GM23338 (cell line): ENCODE measurements around the gene LRRFIP1. TPM values are rescaled to one million over a fixed set of nuclear protein-coding genes. Genes with fewer than 3 reads are reported as not detected.

Source experiments
- ATAC-seq: fragments of 200-7000 bp; cut with Tn5 transposase; 3 replicates; pipeline ENCODE4 v1.9.1; 2020
- DNase-seq: peaks from one replicate; pipeline ENCODE4 v3.0.0-alpha.2; 2015; ENCODE audit warnings: low spot score
- H2AFZ ChIP-seq: fragments of 200-600 bp; sonication (generic); 2 replicates; pipeline ENCODE4 v1.8.0; 2016; ENCODE audit warnings: antibody characterized with exemption, mild to moderate bottlenecking, moderate library complexity
- H3F3A ChIP-seq: fragments of 200-600 bp; sonication (generic); replicated peaks from 2 replicates; pipeline ENCODE4 v1.8.0; 2017; ENCODE audit warnings: antibody characterized with exemption, mixed run types, low read depth
- H3K27ac ChIP-seq: fragments of 200-600 bp; sonication (generic); 2 replicates; pipeline ENCODE4 v1.6.1; 2016; ENCODE audit warnings: low read depth
- H3K27me3 ChIP-seq: fragments of 200-600 bp; sonication (generic); 2 replicates; pipeline ENCODE4 v1.8.0; 2016; ENCODE audit warnings: mild to moderate bottlenecking, mixed run types, moderate library complexity; ENCODE audit not compliant: insufficient read depth
- H3K36me3 ChIP-seq: fragments of 200-600 bp; sonication (generic); 2 replicates; pipeline ENCODE4 v1.8.0; 2016; ENCODE audit warnings: mild to moderate bottlenecking; ENCODE audit not compliant: insufficient read depth
- H3K4me1 ChIP-seq: fragments of 200-600 bp; sonication (generic); 2 replicates; pipeline ENCODE4 v1.8.0; 2016; ENCODE audit warnings: mild to moderate bottlenecking, moderate library complexity; ENCODE audit not compliant: insufficient read depth
- H3K4me2 ChIP-seq: fragments of 200-600 bp; sonication (generic); 2 replicates; pipeline ENCODE4 v1.7.1; 2017; ENCODE audit warnings: mixed run types
- H3K4me3 ChIP-seq: fragments of 200-600 bp; sonication (generic); 2 replicates; pipeline ENCODE4 v1.6.1; 2016; ENCODE audit warnings: mixed run types
- H3K79me2 ChIP-seq: fragments of 200-600 bp; sonication (generic); replicated peaks from 2 replicates; pipeline ENCODE4 v1.8.0; 2017; ENCODE audit warnings: mild to moderate bottlenecking; ENCODE audit not compliant: insufficient read depth
- H3K9me2 ChIP-seq: fragments of 200-600 bp; sonication (generic); 2 replicates; pipeline ENCODE4 v1.8.0; 2017; ENCODE audit not compliant: insufficient read depth
- H4K20me1 ChIP-seq: fragments of 200-600 bp; sonication (generic); replicated peaks from 2 replicates; pipeline ENCODE4 v1.8.0; 2017; ENCODE audit warnings: mild to moderate bottlenecking; ENCODE audit not compliant: insufficient read depth
- H3K27ac Mint-ChIP-seq: 2 replicates; pipeline ENCODE4 v1.8.0; 2020; ENCODE audit warnings: inconsistent platforms, mild to moderate bottlenecking, moderate library complexity, mixed read lengths
- H3K27me3 Mint-ChIP-seq: 3 replicates; pipeline ENCODE4 v1.8.0; 2022; ENCODE audit warnings: low read depth, mild to moderate bottlenecking, moderate library complexity, mixed read lengths, inconsistent platforms; ENCODE audit not compliant: insufficient read depth, poor library complexity
- H3K36me3 Mint-ChIP-seq: 3 replicates; pipeline ENCODE4 v1.8.0; 2021; ENCODE audit warnings: low read depth, mild to moderate bottlenecking, inconsistent platforms, moderate library complexity, mixed read lengths
- H3K4me1 Mint-ChIP-seq: 3 replicates; pipeline ENCODE4 v1.8.0; 2020; ENCODE audit warnings: mild to moderate bottlenecking, inconsistent platforms, mixed read lengths
- H3K4me3 Mint-ChIP-seq: 3 replicates; pipeline ENCODE4 v1.8.0; 2021; ENCODE audit warnings: moderate library complexity, mild to moderate bottlenecking, inconsistent platforms, mixed read lengths
- H3K9me3 Mint-ChIP-seq: 3 replicates; pipeline ENCODE4 v1.8.0; 2020; ENCODE audit warnings: moderate library complexity, mild to moderate bottlenecking, inconsistent platforms, mixed read lengths
- CREB1 ChIP-seq: fragments of 250-450 bp; sonication (Bioruptor Pico); IDR thresholded peaks from 2 replicates; pipeline ENCODE4 v1.5.0; 2020; ENCODE audit warnings: low read depth, mild to moderate bottlenecking, moderate library complexity
- EZH2 ChIP-seq: fragments of 200-600 bp; sonication (generic); IDR thresholded peaks from one replicate; pipeline ENCODE4 v1.8.0; 2017; ENCODE audit warnings: antibody characterized with exemption, mild to moderate bottlenecking, low read depth; ENCODE audit not compliant: unreplicated experiment
- EZH2phosphoT487 ChIP-seq: fragments of 200-600 bp; sonication (generic); IDR thresholded peaks from one replicate; pipeline ENCODE4 v1.8.1; 2018; ENCODE audit warnings: antibody characterized with exemption; ENCODE audit not compliant: unreplicated experiment
- JUNB ChIP-seq: IDR thresholded peaks from one replicate; pipeline ENCODE4 v1.6.1; 2016; ENCODE audit warnings: antibody characterized with exemption; ENCODE audit not compliant: unreplicated experiment
- NANOG ChIP-seq: IDR thresholded peaks from 2 replicates; pipeline ENCODE4 v1.6.1; 2016; ENCODE audit warnings: antibody characterized with exemption, borderline replicate concordance
- STAT1 ChIP-seq: IDR thresholded peaks from one replicate; pipeline ENCODE4 v1.6.1; 2016; ENCODE audit warnings: antibody characterized with exemption; ENCODE audit not compliant: unreplicated experiment
- ZNF114 ChIP-seq: fragments of 250-450 bp; sonication (Bioruptor Pico); IDR thresholded peaks from 2 replicates; pipeline ENCODE4 v1.5.0; 2020; ENCODE audit warnings: mild to moderate bottlenecking, moderate library complexity
- ZNF331 ChIP-seq: fragments of 250-450 bp; sonication (Bioruptor Pico); IDR thresholded peaks from 2 replicates; pipeline ENCODE4 v1.5.0; 2020; ENCODE audit warnings: low read depth, mild to moderate bottlenecking, moderate library complexity
- polyA plus RNA-seq: library from polyadenylated mRNA; unstranded; fragments of >200 nt; fragmentation: Nextera tagmentation; extraction: Ambion mirVana; gene quantifications from 2 replicates; pipeline ENCODE4 v1.2.1, GENCODE V29; 2016
- total RNA-seq: library from RNA; depleted of rRNA; stranded (reverse); fragments of >200 nt; shearing (Covaris generic); gene quantifications from 2 replicates; pipeline ENCODE4 v1.2.3, GENCODE V29; 2014
- TF ChIP-seq, protein P1 (sequence below), 2 experiments: fragments of 200-600 bp in 1 of 2; sonication (generic) in 1 of 2; conservative IDR thresholded peaks; 2 replicates each; pipeline versions ENCODE4 v1.5.1 to v1.6.1; 2016 to 2017; ENCODE audit warnings: antibody characterized with exemption in 2 of 2, low read depth in 2 of 2, mild to moderate bottlenecking in 2 of 2, moderate library complexity in 1 of 2
- TF ChIP-seq, protein P2 (sequence below): IDR thresholded peaks from 2 replicates; pipeline ENCODE4 v1.6.1; 2016; ENCODE audit warnings: antibody characterized with exemption
- TF ChIP-seq, protein P3 (sequence below): IDR thresholded peaks from one replicate; pipeline ENCODE4 v1.6.1; 2018; ENCODE audit warnings: antibody characterized with exemption; ENCODE audit not compliant: unreplicated experiment
- TF ChIP-seq, protein P4 (sequence below): fragments of 250-450 bp; sonication (Bioruptor Pico); IDR thresholded peaks from 2 replicates; pipeline ENCODE4 v1.5.0; 2020; ENCODE audit warnings: mild to moderate bottlenecking, moderate library complexity

Gene LRRFIP1
- total and polyA plus RNA-seq, 2 experiments from 2014 or later = 59.6 to 178 TPM

DNA sequence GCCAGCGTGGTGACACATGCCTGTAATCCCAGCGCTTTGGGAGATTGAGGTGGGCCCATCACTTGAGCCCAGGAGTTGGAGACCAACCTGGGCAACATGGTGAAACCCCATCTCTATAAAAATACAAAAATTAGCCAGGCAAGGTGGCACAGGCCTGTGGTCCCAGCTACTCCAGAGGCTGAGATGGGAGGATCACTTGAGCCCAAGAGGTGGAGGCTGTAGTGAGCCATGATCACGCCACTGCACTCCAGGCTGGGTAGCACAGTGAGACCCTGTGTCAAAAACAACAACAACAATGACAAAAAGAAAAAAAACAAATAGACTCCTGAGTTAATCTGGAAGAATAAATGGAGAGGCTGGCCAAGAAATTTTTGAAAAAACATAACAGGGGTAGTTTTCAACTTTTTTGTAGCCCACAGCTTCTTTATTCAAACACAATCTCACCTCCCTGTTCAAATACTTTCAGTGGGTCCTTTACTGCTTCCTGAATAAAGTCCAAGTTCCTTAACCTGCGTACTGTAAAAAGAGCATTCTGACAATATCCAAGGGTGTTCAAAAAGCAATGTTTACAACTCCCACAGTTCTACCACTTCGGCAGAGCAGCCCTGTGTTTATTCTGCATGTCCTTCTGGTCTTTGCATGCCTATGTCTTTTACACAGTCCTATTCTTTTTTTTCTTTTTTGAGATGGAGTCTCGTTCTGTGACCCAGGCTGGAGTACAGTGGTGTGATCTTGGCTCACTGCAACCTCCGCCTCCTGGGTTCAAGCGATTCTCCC is 53.5 kb downstream of the LRRFIP1 start:
- Histone ChIP-seq H3K27me3 (no peaks in the 10 kb centered on the region), H2AFZ (no peak overlapping the region), H3K4me3 (no peak overlapping the region), H3K79me2 (no peaks in the 10 kb centered on the region), H3K36me3 (no peaks in the 10 kb centered on the region), H3K4me1 (peaks cover 1% of the 10 kb centered on the region), H3K27ac (no peak overlapping the region), H3F3A (no peaks in the 10 kb centered on the region), H3K4me2 (no peak overlapping the region), H4K20me1 (no peaks in the 10 kb centered on the region), H3K9me2 (no peaks in the 10 kb centered on the region)
- no peak for ATAC-seq
- Mint-ChIP-seq H3K4me3 (no peak overlapping the region), H3K4me1 (peaks cover 17% of the 10 kb centered on the region), H3K9me3 (peaks cover 11% of the 10 kb centered on the region), H3K27ac (no peak overlapping the region), H3K27me3 (peaks cover 3% of the 10 kb centered on the region), H3K36me3 (peaks cover 24% of the 10 kb centered on the region)
- TF ChIP-seq, protein P1, sequence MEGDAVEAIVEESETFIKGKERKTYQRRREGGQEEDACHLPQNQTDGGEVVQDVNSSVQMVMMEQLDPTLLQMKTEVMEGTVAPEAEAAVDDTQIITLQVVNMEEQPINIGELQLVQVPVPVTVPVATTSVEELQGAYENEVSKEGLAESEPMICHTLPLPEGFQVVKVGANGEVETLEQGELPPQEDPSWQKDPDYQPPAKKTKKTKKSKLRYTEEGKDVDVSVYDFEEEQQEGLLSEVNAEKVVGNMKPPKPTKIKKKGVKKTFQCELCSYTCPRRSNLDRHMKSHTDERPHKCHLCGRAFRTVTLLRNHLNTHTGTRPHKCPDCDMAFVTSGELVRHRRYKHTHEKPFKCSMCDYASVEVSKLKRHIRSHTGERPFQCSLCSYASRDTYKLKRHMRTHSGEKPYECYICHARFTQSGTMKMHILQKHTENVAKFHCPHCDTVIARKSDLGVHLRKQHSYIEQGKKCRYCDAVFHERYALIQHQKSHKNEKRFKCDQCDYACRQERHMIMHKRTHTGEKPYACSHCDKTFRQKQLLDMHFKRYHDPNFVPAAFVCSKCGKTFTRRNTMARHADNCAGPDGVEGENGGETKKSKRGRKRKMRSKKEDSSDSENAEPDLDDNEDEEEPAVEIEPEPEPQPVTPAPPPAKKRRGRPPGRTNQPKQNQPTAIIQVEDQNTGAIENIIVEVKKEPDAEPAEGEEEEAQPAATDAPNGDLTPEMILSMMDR (conservative IDR thresholded peaks at IDR 0.05; ENCODE audit: low read depth in 2 of 2) = no peak
- TF ChIP-seq EZH2 (no peak), CREB1 (CRISPR knock-in tag) (no peak), ZNF331 (CRISPR knock-in tag) (no peak), EZH2phosphoT487 (no peak), STAT1 (no peak), NANOG (no peak), ZNF114 (CRISPR knock-in tag) (no peak), JUNB (no peak)
- TF ChIP-seq, protein P2, sequence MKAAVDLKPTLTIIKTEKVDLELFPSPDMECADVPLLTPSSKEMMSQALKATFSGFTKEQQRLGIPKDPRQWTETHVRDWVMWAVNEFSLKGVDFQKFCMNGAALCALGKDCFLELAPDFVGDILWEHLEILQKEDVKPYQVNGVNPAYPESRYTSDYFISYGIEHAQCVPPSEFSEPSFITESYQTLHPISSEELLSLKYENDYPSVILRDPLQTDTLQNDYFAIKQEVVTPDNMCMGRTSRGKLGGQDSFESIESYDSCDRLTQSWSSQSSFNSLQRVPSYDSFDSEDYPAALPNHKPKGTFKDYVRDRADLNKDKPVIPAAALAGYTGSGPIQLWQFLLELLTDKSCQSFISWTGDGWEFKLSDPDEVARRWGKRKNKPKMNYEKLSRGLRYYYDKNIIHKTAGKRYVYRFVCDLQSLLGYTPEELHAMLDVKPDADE = no peak
- TF ChIP-seq, protein P3, sequence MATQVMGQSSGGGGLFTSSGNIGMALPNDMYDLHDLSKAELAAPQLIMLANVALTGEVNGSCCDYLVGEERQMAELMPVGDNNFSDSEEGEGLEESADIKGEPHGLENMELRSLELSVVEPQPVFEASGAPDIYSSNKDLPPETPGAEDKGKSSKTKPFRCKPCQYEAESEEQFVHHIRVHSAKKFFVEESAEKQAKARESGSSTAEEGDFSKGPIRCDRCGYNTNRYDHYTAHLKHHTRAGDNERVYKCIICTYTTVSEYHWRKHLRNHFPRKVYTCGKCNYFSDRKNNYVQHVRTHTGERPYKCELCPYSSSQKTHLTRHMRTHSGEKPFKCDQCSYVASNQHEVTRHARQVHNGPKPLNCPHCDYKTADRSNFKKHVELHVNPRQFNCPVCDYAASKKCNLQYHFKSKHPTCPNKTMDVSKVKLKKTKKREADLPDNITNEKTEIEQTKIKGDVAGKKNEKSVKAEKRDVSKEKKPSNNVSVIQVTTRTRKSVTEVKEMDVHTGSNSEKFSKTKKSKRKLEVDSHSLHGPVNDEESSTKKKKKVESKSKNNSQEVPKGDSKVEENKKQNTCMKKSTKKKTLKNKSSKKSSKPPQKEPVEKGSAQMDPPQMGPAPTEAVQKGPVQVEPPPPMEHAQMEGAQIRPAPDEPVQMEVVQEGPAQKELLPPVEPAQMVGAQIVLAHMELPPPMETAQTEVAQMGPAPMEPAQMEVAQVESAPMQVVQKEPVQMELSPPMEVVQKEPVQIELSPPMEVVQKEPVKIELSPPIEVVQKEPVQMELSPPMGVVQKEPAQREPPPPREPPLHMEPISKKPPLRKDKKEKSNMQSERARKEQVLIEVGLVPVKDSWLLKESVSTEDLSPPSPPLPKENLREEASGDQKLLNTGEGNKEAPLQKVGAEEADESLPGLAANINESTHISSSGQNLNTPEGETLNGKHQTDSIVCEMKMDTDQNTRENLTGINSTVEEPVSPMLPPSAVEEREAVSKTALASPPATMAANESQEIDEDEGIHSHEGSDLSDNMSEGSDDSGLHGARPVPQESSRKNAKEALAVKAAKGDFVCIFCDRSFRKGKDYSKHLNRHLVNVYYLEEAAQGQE = no peak
- TF ChIP-seq, protein P4, sequence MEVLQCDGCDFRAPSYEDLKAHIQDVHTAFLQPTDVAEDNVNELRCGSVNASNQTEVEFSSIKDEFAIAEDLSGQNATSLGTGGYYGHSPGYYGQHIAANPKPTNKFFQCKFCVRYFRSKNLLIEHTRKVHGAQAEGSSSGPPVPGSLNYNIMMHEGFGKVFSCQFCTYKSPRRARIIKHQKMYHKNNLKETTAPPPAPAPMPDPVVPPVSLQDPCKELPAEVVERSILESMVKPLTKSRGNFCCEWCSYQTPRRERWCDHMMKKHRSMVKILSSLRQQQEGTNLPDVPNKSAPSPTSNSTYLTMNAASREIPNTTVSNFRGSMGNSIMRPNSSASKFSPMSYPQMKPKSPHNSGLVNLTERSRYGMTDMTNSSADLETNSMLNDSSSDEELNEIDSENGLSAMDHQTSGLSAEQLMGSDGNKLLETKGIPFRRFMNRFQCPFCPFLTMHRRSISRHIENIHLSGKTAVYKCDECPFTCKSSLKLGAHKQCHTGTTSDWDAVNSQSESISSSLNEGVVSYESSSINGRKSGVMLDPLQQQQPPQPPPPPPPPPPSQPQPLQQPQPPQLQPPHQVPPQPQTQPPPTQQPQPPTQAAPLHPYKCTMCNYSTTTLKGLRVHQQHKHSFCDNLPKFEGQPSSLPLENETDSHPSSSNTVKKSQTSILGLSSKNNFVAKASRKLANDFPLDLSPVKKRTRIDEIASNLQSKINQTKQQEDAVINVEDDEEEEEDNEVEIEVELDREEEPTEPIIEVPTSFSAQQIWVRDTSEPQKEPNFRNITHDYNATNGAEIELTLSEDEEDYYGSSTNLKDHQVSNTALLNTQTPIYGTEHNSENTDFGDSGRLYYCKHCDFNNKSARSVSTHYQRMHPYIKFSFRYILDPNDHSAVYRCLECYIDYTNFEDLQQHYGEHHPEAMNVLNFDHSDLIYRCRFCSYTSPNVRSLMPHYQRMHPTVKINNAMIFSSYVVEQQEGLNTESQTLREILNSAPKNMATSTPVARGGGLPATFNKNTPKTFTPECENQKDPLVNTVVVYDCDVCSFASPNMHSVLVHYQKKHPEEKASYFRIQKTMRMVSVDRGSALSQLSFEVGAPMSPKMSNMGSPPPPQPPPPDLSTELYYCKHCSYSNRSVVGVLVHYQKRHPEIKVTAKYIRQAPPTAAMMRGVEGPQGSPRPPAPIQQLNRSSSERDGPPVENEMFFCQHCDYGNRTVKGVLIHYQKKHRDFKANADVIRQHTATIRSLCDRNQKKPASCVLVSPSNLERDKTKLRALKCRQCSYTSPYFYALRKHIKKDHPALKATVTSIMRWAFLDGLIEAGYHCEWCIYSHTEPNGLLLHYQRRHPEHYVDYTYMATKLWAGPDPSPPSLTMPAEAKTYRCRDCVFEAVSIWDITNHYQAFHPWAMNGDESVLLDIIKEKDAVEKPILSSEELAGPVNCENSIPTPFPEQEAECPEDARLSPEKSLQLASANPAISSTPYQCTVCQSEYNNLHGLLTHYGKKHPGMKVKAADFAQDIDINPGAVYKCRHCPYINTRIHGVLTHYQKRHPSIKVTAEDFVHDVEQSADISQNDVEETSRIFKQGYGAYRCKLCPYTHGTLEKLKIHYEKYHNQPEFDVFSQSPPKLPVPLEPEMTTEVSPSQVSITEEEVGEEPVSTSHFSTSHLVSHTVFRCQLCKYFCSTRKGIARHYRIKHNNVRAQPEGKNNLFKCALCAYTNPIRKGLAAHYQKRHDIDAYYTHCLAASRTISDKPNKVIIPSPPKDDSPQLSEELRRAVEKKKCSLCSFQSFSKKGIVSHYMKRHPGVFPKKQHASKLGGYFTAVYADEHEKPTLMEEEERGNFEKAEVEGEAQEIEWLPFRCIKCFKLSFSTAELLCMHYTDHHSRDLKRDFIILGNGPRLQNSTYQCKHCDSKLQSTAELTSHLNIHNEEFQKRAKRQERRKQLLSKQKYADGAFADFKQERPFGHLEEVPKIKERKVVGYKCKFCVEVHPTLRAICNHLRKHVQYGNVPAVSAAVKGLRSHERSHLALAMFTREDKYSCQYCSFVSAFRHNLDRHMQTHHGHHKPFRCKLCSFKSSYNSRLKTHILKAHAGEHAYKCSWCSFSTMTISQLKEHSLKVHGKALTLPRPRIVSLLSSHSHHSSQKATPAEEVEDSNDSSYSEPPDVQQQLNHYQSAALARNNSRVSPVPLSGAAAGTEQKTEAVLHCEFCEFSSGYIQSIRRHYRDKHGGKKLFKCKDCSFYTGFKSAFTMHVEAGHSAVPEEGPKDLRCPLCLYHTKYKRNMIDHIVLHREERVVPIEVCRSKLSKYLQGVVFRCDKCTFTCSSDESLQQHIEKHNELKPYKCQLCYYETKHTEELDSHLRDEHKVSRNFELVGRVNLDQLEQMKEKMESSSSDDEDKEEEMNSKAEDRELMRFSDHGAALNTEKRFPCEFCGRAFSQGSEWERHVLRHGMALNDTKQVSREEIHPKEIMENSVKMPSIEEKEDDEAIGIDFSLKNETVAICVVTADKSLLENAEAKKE (CRISPR knock-in tag) = no peak
- DNase-seq = no peak
